ENCODE results near the gene EXOC6. TPM values are rescaled to one million over a fixed set of nuclear protein-coding genes. Genes with fewer than 3 reads are reported as not detected.
A peak's percentile ranks its signal among the peaks of the same experiment; 100 is the strongest.

EXOC6 gene
- total and polyA plus RNA-seq, 10 of the 15 experiments (the other 5 are each of a cell fraction or from before 2014, with no cell fraction given) = 7.6 to 53.8 (median 13.3) TPM

DNA sequence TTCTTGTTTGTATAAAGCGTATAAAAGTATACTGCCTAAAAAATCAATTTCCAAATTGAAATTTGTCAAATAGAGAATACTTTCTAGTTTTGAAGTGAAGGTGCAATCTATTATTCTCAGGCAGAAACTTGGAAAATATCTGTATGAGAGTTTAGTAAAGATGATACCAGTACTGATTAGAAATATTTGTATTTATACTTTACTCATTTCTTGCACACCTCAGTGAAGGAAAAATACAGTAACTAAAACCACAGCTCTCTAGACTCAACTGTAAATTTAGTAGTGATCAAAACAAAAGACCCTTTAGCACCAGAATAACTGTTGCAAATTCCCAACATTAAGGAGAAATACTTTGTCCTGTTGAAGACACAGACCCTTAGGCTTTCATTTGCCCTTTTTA, 140.9 kb downstream of the EXOC6 start (continued):
- TF ChIP-seq ETV6 (conservative IDR thresholded peaks at IDR 0.05 in 1 of 2, IDR thresholded peaks at IDR 0.05 in 1 of 2; ENCODE audit: borderline replicate concordance in 1 of 2, low read depth in 1 of 2) (no peak), SRF (IDR thresholded peaks at IDR 0.05; ENCODE audit: low read depth in 2 of 2, low read length in 2 of 2) (no peak), STAT3 (IDR thresholded peaks at IDR 0.05; ENCODE audit: low read depth, low read length) (no peak), NBN (IDR thresholded peaks at IDR 0.05) (no peak), IRF5 (IDR thresholded peaks at IDR 0.05; ENCODE audit: borderline replicate concordance) (no peak)

DNA sequence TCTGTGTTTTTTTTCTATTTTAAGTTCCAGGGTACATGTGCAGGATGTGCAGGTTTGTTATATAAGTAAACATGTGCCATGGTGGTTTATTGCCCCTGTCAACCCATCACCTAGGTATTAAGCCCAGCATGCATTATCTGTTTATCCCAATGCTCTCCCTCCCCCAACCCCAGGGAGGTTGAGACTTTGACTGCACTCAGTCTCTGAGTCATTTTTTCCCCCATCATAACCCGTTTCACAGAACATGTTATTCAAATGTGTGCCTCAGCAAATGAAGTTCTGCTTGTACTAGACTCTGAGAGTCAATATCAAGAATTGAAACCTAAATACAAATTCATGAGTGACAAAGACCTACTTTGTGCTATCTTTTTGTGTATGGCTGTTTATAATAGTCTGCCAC, 142.3 kb downstream of the EXOC6 start:
- Histone ChIP-seq H3K4me1 (ENCODE audit: control insufficient read depth, insufficient read depth, low read length) (no peaks in the 10 kb centered on the region), H3K4me2 (ENCODE audit: control insufficient read depth, insufficient read depth) (no peak overlapping the region), H3K9ac (ENCODE audit: control insufficient read depth, insufficient read depth, low read length) (no peak overlapping the region), H3K36me3 (ENCODE audit: control insufficient read depth in 2 of 2, insufficient read depth in 2 of 2, low read length in 1 of 2) (no peaks in the 10 kb centered on the region), H3K27ac (ENCODE audit: control insufficient read depth, insufficient read depth) (no peak overlapping the region), H4K20me1 (ENCODE audit: control insufficient read depth, insufficient read depth) (no peaks in the 10 kb centered on the region), H3K4me3 (no peak overlapping the region), H3K27me3 (replicated peaks in 1 of 2; ENCODE audit: control insufficient read depth in 2 of 2, insufficient read depth in 2 of 2, low read length in 1 of 2) (no peaks in the 10 kb centered on the region), H3K79me2 (ENCODE audit: control insufficient read depth, insufficient read depth, low read length) (no peaks in the 10 kb centered on the region), H3K9me3 (replicated peaks; ENCODE audit: control insufficient read depth, insufficient read depth, low read length) (no peaks in the 10 kb centered on the region), H2AFZ (ENCODE audit: control insufficient read depth, low read depth, low read length) (no peak overlapping the region)
- SMC1A ChIA-PET (ENCODE audit: uncharacterized antibody, unreplicated experiment) = no interaction called here
- intact Hi-C loops (cut with micrococcal nuclease; ENCODE audit: unreplicated experiment) = no loop called here
- in situ Hi-C loops (cut with MboI) = no loop called here
- ATAC-seq = peak; percentile 74
- CTCF ChIA-PET = no interaction called here
- no peak for FAIRE-seq
- WGBS (ENCODE audit: insufficient coverage, insufficient replicate concordance, low lambda C conversion rate, missing lambda C conversion rate) = 0% methylated on average over 1 of the region's 1 CpG
- POLR2A ChIA-PET = no interaction called here
- RAD21 ChIA-PET (ENCODE audit: unreplicated experiment) = no interaction called here
- DNase-seq (ENCODE audit: low read depth, low spot score) = no peak
- no peak for TF ChIP-seq NFIC (IDR thresholded peaks at IDR 0.05; ENCODE audit: low read depth, low read length)
- no peak for TF ChIP-seq MAX (IDR thresholded peaks at IDR 0.05; ENCODE audit: low read depth, low read length)
- TF ChIP-seq CBX3 (IDR thresholded peaks at IDR 0.05; ENCODE audit: borderline replicate concordance, low read depth) = no peak
- no peak for TF ChIP-seq RFX5 (IDR thresholded peaks at IDR 0.05; ENCODE audit: low read depth, low read length)
- no TSS peak for BruUV-seq (replicated peaks)
